ENCODE data around the gene RPUSD1. TPM values are rescaled to one million over a fixed set of nuclear protein-coding genes. Genes with fewer than 3 reads are reported as not detected.
"Not testable (repeated sequence)": the region's sequence is repeated elsewhere in the genome, so short reads cannot be mapped to it uniquely, and the experiment has no call there.

Gene RPUSD1, protein sequence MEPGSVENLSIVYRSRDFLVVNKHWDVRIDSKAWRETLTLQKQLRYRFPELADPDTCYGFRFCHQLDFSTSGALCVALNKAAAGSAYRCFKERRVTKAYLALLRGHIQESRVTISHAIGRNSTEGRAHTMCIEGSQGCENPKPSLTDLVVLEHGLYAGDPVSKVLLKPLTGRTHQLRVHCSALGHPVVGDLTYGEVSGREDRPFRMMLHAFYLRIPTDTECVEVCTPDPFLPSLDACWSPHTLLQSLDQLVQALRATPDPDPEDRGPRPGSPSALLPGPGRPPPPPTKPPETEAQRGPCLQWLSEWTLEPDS
- total RNA-seq = 9.0 TPM

DNA sequence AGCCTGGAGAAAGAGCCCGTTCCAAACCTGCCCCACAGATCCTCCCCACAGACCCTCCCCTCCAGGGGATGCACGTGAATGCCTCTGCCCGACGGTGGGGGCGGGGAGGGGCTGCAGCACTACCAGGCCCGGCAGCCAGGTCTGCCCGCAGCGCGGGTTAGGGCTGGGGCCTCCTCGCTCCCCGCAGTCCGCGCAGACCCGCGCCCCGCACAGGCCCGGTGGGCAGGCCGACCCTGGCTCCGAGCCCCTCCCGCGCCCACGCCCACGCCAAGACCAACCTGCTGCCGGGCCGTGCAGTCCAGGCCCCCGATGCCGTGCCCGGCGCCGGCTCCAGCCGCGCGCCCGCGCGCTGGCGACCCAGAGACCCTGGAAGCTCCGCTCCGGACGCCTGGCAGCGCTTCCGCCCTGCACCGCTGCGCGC, at the start of gene RPUSD1:
RPUSD1 (minus strand) TSS at position 404 of the 421 bp plus-strand sequence. CDS start 644 bp downstream, outside the sequence.
- ATAC-seq = no peak

DNA sequence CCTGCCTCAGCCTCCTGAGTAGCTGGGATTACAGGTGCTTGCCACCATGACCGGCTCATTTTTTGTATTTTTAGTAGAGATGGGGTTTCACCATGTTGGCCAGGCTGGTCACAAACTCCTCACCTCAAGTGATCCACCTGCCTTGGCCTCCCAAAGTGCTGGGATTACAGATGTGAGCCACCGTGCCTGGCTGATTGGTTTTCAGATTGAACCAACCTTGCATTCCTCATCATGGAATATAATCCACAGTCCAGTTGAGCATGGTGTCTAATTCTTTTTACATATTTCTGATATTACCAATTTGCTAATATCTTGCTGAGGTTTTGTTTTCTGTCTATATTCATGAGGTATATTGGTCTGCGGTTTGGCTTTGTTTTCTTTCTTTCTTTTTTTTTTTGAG, 48.6 kb upstream of the RPUSD1 start:
- not testable (repeated sequence) for DNase-seq (ENCODE audit: low spot score); ATAC-seq

More for the DNA sequence above, at the start of gene RPUSD1:
- DNase-seq (ENCODE audit: low spot score) = no peak

DNA sequence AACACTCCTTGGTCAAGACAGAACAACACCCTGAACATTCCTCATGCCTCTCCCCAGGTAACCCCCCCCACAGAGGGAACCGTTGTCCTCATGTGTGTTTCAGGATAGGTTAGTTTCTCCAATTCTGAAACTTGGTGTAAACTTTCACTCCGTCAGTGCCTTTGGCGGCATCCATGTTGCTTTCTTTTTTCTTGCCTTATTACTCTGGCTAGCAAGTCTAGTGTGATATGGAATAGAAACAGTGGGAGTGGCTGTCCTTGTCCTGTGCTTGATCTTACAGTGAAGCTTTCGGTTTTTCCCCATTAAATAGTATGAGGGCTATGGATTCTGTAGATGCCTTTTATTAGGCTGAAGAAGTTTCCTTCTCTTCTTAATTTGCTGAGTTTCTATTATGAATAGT, 48.0 kb upstream of the RPUSD1 start:
- ATAC-seq = no peak
- DNase-seq (ENCODE audit: low spot score) = no peak

DNA sequence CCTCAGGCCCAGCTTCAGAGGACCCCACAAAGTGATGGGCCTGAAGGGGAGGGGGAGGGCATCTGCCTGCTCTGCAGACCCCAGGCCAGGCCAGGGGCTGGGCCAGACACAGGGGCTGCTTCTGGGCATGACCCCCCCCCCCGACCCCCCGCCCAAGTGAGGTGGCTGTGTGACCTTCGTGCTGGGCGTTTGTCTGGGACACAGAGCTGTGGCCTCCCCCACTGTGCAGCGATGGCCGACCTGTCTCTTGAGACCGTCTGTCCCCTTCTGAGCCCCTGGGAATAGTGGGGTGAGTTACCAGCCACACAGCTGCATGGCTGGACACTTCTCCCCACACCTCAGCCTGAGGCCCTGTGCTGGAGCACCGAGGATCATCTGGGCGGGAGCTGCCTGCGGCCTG, 47.2 kb upstream of the RPUSD1 start:
- ATAC-seq (no peak), DNase-seq (ENCODE audit: low spot score) (no peak)

DNA sequence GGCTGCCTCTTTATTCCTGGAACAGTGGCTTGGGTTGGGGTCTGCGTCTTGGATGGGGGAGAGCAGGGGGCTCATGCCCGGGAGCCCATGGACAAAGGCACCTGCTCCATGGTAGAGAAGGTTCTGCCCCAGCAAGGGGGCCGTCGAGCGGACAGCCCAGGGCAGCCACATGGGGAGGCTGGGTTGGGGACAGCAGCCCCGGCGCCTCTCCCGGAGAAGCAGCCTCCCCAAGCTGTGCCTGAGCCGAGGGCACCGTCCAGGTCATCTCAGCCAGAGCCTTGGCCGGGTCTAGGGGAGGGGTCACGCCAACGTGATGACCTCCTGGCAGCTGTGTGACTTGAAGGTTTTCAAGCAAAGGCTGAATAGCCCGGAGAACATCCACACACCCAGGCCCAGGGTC, 45.2 kb upstream of the RPUSD1 start:
- ATAC-seq = no peak
- no peak for DNase-seq (ENCODE audit: low spot score)

DNA sequence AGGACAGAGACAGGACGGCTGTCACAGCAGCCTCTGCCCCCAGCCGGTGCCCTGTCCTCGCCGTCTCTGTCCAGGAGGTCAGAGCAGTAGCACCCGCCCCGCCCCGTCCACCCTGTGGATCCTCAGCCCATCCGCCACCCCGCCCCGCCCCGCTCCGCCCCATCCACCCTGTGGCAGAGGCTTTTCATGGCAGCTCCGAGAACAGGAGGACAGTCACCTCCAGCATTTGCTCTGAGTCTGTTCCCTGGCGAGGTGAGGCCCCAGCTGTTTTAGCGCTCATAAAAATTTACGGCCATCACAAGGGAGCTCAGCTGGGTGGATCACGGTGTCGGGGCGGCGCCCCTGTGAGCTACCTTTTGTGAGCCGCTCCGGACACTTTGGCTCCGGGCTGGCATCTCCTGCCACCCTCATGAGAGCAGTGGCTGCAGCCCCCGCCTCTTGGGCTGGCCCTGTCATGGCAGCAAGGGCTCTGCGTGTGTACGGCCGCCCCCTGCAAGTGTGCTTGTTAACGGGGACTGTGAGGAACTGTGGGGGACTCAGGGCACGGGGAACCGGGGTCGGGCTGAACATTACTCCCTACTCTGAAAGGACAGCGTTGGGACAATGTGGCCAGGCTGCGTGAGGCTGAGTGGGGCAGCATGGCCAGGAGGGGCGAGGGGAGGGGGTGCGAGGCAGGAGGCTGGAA, 44.6 kb upstream of the RPUSD1 start:
- no peak for ATAC-seq
- no peak for DNase-seq (ENCODE audit: low spot score)

DNA sequence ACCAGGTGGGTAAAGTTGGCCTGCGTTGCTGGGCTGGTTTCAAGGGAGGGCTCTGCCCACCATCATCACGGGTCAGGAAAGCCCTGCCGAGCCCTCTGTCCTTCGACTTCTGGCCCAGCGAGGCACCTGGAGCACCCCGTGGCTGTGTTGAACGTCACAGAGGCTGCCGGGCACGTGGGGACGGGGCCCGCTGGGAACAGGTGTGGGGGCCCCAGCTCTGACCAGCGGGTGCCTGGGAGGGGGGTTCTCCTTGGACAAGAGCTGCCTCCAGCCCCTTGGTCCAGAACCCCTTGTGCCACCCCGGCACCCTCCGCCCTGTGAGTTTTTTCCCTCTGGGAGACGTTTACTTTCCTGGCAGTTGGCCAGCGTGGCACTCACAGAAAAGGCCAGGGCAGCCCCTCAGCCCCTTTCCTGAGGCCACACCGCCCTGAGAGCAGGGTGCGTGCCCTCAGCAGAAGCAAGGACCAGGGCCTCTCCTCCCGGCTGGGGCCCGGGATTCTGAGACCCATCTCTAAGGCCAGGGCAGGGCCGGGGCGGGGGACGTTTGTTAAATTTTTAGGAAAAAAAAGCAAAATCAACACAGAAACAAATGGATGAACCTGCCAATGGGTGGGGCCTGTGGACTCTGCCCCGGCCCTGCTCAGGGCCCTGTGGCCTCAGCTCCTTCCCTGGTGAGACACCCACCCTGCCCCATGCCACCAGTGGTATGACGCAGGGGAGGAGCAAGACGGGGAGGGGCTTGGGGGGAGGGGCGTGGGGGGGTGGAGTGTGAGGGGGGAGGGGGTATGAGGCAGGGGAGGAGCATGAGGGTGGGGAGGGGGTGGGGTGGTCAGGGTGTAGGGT, 43.6 kb upstream of the RPUSD1 start:
- ATAC-seq (no peak), DNase-seq (ENCODE audit: low spot score) (no peak)

DNA sequence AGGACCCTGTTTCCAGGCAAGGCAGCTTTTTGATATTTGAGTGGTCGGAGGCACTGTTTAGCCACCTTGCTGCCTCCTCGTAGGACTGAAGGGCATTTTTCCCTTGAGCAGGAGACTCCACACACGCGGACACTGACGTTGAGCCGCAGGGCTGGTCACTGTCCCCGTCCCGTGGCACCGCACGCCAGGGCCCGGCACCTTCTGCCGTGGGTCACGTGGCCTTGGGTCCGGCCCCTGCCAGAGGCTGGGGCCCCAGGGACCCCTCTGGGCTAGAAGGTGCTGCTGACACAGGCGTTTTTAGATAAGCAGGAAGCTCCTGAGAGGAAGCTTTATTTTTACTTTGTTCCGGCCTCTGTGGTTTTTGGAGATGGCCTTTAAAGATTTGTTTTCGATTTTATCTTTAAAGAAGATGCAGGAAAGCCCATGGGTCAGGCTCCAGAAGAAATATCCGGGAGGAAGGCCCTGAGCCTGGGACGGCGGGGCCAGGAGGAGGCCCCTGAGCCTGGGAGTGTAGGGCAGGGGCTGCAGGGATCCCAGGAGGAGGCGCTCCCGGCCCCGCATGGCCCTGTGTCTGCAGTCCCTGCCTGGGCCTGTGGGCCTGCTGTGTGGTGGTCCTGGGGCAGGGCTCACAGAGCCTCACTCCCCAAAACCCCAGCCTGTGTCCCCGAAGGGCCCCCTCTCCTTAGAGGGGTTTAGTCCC, 42.8 kb upstream of the RPUSD1 start:
- ATAC-seq (no peak), DNase-seq (ENCODE audit: low spot score) (no peak)

DNA sequence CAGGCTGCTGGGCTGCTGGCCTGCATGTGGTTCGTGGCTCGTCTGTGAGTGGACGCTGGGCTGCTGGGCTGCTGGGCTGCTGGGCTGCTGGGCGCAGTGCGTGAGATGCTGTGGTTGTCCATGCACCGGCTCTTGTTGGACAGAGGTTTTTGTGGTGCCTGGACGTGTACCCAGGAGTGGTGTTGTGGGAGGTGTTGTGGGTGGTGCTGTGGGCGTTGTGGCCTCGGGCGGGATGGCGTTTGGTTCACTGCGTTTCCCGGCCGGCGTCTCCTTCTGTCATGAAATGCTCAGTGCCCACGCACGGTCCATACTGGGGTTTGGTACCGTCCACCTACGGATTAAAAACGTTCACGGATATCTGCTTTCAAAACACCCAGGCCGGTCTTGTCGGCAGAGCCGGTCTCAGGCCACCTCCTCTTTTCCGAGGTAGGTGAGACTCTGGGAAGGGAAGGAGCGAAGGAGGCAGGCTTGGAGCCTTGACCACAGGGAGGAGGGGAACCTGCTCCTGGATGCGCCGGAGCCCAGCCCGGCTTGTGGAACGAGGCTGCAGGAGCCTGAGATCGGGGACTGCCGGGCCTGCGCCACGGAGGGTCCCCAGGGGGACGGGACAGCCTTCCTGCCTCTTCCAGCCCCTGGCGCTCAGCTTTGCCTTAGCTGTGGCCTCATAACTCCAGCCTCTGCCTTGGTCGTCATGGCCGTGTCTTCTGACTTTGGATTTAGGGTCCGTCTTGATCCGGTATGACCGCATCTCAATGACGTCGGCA, 42.1 kb upstream of the RPUSD1 start:
- DNase-seq (ENCODE audit: low spot score) (no peak), ATAC-seq (no peak)

DNA sequence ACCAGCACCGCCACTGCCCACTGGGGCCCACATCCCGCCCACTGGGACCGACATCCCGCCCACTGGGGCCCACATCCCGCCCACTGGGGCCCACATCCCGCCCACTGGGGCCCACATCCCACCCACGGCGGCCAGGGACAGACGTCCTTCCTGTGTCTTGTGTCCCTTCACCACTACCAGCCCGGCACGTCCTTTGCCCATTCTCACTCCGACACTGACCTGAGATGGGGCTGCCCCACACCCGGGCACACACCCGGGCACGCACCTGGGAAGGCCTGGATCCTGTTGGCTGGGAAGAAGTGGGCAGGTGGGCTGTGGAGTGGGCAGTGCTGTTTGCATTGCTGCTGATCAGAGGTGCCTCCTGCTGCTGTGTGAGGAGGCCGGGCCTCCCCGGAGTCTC, 40.7 kb upstream of the RPUSD1 start:
- no peak for DNase-seq (ENCODE audit: low spot score)

DNA sequence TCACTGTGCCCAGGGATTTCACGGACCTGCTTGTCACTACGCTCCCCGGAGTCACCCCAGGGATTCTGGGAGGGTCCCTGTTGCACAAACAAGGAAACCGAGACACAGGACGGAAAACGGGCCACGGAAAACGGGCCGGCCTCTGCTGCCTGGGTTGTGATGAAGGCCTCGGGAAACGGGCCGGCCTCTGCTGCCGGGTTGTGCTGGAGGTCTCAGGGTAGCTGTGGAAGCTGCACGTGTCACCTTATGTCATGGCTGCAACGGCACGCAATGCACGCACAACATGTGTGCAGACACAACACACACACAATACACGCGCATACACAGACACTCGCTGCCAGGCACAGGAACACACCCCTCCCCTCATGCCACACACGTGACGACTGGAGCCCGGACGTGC, 39.3 kb upstream of the RPUSD1 start:
- ATAC-seq = no peak
- DNase-seq (ENCODE audit: low spot score) = no peak

More for the DNA sequence above, 40.7 kb upstream of the RPUSD1 start:
- ATAC-seq = no peak

DNA sequence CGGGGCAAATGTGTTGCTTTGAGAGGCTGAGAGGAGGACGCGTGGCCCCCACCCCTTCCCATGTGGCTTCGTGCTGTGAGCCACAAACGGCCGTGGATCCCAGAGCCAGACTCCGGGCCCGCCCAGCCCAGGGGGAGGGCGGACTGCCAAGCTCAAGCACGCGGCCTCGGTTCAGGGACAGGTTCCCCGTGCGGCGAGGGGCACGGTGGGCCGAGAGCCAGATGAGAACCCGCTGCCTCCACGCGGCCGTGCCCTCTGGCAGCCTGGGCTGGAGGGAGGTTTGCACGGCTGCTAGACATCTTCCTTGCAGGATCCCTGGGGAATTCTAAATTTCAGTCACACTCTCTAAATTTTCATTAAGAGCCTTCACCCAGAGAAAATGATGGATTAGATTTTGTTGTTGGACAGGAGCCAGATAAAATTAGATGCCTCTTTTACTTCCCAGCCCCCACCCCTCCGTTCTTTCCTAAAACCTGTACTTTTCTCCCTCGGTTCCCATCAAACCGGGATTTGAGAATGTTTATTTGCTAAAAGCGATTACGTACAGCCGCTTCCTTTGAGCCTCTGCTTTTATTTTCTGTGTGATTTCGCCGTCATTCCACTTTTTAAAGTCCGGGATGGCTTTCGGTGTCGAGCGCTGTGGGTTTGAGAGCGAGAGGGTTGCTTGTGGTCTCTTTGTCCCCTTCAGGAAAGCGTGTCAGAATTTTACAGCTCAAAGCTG, 37.3 kb upstream of the RPUSD1 start:
- ATAC-seq = no peak

DNA sequence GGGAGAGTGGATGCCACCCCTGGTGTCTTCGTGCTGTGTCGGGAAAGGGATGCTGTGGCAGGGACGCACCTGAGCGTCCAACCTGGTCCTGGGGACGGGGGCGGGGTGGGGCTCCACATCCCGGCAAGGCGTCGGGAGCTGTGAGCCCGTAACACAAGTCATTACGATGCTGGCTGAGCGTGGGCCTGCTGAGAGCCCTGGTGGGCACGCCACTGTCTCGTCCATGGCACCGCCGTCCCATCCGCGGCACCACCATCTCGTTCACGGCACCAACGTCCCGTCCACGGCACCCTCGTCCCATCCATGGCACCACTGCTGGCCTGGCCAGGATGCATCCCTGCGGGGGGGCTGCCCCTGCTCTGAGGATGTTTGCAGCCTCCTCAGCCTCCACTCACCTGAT, 36.4 kb upstream of the RPUSD1 start:
- no peak for DNase-seq (ENCODE audit: low spot score)
- no peak for ATAC-seq

More for the DNA sequence above, 37.3 kb upstream of the RPUSD1 start:
- no peak for DNase-seq (ENCODE audit: low spot score)

DNA sequence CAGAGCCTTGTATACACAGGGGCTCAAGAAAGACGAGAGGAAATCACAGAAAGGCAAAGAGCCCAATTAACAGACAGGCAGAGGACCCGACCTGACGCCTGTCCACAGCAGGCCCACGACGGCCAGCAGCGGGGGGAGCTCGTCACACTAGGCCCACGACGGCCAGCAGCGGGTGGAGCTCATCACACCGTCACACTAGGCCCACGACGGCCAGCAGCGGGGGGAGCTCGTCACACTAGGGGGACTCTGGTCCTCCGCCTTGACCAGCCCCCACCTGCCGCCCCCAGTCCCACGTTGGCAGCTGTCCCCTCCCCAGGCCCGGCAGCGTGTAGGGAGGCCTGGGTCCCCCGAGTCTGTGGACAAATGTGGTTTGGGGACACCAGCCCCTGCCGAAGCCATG, 36.0 kb upstream of the RPUSD1 start:
- ATAC-seq = no peak
- DNase-seq (ENCODE audit: low spot score) = no peak

DNA sequence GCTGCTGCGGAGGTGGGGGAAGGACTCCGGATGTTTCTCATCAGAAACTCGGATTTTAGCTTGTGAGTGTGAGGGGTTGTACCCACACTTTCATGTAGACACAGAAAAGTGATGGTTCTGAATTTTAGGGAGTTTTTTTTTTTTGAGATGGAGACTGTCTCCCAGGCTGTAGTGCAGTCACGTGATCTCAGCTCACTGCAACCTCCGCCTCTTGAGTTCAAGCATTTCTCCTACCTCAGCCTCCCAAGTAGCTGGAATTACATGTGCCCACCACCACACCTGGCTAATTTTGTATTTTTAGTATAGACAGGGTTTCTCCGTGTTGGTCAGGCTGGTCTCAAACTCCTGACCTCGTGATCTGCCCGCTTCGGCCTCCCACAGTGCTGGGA, 34.7 kb upstream of the RPUSD1 start:
- no peak for ATAC-seq
- no peak for DNase-seq (ENCODE audit: low spot score)

DNA sequence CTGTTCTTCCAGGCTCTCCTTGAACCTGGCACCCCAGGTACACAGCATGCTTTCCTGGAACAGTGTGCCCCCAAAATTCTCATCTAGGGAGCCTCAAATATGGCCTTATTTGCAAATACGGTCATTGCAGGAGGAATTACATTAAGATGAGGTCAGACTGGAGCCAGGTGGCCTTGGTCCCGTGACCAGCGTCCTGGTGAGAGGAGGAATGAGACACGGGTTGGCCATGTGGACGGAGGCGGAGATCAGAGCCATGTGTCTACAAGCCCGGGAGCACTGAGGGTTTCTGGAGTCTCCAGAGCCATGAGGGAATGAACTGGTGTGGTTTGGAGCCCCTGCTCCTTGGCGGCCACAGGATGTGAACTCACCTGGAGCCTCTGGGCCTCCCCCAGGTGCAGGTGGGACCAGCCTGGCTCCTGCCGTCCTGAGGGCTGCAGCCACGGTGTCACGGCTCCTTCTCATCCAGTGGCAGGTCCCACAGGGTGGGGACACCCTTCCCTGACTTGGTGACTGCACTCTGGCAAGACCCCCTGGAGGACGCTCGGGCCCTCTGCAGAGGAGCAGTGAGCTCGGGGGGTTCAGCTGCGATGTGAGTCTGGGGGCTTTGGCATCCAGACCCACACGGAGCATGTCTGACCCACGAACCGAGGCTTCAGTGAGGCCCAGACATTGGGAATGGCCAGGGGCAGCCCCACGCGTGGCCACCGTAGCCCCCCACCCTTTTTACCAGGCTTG, 34.2 kb upstream of the RPUSD1 start:
- no peak for ATAC-seq

DNA sequence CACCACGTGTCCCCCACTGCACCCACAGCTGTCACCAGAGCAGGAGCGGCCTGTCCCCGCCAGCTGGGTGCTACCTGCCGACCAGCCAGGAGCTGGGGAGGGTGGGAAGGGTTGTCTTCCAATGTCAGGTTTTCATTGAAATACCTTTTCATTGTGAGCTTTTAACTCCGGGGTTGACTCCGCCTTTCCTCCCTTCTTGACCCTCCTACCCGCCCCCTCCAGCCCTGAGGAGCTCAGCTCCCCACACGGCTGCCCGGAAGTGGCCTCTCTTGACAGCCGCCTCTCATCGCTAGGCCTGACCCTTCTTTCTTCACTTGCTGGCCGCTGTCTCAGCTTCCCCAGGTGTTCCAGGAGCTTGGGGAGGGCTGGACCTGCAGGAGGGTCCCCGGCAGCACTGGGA, 33.6 kb upstream of the RPUSD1 start:
- ATAC-seq = no peak
- no peak for DNase-seq (ENCODE audit: low spot score)

More for the DNA sequence above, 34.2 kb upstream of the RPUSD1 start:
- no peak for DNase-seq (ENCODE audit: low spot score)

DNA sequence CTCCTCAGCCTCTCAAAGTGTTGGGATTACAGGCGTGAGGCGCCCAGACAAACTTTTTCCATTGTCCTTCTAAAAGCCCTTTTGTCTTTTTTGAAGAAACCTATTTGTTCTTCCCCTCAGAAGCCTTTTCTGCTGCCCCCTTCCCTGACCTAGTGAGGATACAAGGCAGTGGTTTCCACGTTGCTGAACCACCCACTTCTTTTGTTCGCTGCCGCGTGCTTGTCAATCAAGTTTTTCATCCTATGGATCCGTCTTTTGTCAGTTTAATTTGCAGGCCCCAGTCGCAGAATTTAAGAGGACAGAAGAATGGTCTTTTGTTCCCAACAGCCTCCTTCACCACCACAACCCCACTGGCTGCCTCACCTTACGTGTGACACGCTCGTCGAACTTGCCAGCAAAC, 32.6 kb upstream of the RPUSD1 start:
- ATAC-seq = no peak

DNA sequence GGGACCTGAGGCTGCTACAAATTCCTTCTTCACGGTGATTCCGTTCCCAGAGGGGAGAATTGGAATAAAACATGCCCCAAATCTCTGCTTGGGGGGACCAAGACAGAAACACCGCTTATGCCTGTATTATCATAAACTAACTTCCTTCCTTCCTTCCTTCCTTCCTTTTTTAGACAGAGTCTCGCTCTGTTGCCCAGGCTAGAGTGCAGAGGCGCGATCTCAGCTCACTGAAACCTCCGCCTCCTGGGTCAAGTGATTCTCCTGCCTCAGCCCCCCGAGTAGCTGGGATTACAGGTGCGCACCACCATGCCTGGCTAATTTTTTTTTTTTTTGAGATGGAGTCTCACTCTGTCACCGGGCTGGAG, 31.8 kb upstream of the RPUSD1 start:
- not testable (repeated sequence) for DNase-seq (ENCODE audit: low spot score); ATAC-seq

More for the DNA sequence above, 32.6 kb upstream of the RPUSD1 start:
- DNase-seq (ENCODE audit: low spot score) = no peak
